ENCODE measurements around the gene CNOT2.
A peak's percentile ranks its signal among the peaks of the same experiment; 100 is the strongest.
"Not testable (repeated sequence)": the region's sequence is repeated elsewhere in the genome, so short reads cannot be mapped to it uniquely, and the experiment has no call there.

CNOT2 gene

DNA sequence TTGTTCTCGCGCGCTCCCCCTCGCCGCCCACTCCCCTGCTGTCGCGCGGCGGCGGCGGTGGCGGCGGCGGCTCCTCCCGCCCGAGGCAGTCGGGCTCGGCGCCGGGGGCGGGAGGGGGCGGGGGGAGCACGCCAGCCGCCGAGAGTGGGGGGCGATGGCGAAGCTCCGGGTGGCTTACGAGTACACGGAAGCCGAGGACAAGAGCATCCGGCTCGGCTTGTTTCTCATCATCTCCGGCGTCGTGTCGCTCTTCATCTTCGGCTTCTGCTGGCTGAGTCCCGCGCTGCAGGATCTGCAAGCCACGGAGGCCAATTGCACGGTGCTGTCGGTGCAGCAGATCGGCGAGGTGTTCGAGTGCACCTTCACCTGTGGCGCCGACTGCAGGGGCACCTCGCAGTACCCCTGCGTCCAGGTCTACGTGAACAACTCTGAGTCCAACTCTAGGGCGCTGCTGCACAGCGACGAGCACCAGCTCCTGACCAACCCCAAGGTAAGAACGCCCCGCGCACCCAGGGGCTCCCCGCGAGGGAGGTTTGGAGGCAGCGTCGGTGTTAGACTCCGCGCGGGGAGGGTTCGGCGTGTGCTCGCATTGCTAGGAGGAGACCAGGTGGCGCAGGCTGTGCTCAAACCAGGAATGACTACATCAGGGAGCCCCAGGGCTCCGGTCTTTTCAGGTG lies 123.5 kb downstream of the CNOT2 start:
- DNase-seq = peak; percentile 65 to 73

DNA sequence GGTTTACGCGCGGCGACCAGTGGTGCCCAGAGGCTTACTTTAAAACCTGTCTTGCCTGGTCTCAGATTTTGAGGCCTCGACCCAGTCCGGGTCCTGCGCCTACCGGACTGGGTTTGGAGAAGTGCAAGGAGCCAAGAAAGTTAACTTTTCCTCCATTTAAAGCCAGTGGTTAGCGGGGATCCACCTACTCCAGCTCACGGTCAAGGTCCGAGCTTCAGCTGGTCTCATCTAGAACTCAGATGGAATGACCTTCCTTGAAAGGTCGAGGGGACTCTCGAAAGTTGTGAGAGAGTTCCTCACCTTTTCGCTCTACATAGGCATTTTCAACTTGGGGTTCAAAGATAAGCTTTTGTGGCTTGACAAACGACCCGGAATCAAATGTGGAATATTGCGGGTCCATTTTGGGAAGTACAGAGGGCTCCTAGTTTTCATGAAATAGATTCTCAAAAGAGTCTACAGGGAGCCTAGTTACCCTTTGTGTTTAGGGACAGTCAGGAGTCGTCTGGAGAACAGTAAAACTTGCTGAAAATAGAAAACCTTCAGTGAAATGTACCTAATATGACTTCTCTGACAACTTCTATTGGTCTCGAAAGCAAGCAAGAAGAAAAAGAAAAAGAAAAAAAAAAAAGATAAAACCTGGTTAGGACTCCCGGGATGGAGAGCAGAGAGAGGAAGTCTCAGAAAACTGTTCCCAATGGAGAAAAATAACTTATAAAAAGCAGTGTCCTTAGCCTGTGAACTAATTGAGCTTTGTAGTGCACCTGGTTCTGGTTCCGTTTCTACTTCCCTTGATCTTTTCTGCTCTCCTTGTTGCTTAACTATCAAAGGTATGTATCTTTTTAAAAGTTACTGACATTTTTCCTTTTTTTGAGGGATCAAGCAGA lies 124.3 kb downstream of the CNOT2 start:
- no peak for DNase-seq

DNA sequence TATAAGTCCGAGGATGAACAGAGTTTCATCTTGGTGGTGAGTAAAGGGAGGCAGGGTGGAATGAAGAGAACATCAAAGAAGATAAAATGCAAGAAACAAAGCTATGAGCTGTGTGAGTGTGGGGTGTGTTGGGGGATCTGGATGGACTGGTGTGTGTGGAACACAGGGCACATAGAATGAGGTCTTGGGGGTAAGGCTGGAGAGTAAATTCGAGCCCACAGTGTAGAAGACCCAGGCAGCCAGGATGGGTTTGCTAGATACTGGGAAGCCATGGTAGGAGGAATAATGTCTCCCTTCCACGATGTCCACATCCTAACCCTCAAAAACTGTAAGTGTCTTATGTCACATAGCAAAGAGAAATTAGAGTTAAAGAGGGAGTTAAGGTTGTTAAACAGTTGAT lies 129.6 kb downstream of the CNOT2 start:
- DNase-seq = no peak

DNA sequence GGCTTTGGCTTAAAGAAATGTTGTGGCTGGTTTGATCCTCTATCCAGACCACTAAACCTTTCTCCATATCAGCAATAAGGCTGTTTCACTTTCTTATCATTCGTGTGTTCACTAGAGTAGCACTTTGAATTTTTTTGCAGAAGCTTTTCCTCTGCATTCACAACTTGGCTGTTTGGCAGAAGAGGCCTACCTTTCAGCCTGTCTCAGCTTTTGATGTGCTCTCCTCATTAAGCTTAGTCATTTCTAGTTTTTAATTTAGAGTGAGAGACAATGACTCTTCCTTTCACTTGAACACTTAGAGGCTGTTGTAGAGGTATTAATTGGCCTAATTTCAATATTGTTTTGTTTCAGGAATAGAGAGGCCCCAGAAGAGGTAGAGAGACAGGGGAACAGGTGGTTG lies 136.6 kb downstream of the CNOT2 start:
- no peak for DNase-seq

DNA sequence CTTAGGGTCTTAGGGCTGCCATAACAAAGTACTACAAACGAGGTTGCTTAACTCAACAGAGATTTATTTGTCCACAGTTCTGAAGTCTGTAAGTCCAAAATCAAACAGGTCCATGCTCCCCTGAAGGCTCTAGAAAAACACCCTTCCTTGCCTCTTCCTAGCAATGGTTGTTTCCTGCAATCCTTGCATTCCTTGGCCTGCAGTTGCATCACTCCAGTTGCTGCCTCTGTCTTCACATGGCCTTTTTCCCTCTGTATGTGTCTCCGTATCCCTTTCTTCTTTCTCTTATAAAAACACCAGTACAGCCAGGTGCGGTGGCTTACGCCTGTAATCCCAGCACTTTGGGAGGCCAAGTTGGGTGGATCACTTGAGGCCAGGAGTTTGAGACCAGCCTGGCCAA lies 140.3 kb downstream of the CNOT2 start:
- no peak for DNase-seq

DNA sequence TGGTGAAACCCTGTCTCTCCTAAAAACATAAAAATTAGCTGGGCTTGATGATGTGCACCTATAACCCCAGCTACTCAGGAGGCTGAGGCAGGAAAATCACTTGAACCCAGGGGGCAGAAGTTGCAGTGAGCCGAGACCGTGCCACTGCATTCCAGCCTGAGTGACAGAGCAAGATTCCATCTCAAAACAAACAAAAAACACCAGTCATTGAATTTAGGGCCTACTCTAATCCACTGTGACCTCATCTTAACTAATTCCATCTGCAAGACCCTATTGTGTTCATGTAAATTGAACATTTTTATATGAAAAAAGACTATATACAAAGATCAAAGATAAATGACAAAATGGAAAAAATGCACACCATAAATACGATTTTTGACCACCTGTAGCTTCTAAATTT lies 140.7 kb downstream of the CNOT2 start:
- no peak for DNase-seq

DNA sequence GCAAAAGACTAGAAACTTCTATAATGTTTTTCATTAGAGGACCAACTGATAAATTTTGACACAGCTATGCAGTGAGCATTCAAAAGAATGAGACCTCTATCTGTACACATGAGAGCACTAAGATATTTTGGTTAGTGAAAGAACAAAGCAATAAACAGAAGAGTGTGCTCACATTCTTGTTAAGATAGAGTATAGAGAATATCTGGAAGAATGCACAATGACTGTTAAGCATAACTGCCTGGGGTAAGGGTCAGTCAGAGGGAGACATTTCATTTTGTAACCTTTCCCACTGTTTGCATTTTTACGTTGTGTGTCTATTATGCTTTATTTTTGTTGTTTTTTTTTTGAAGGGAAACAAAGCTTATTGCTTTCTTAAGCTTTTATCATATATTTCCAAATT lies 143.5 kb downstream of the CNOT2 start:
- no peak for DNase-seq

DNA sequence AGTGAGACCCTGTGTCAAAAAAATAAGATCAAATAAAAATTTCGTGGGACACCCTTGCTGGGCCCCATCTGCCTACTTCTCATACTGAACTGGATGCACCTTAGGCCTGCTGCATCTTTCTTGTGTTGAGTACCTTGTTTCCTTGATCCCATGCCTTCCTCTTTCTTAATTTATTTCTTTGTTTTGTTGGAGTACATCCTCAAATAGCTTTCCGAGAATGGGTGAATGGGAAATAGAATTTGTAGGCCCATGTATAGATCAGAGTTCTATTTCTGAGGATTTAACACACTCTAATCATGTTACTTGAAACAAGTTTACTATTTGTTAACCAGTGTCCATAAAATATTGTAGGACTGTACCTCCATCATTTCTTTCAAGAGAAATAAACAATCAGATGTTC lies 146.4 kb downstream of the CNOT2 start:
- DNase-seq = no peak

DNA sequence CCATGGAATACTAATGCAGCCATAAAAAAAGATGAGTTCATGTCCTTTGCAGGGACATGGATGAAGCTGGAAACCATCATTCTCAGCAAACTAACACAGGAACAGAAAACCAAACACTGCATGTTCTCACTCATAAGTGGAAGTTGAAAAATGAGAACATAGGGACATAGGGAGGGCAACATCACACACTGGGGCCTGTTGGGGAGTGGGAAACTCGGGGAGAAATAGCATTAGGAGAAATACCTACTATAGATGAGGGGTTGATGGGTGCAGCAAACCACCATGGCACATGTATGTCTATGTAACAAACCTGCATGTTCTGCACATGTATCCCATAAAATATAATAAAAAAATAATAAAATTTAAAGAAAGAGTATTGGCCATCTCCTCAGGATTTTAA lies 149.4 kb downstream of the CNOT2 start:
- DNase-seq = not testable (repeated sequence)

DNA sequence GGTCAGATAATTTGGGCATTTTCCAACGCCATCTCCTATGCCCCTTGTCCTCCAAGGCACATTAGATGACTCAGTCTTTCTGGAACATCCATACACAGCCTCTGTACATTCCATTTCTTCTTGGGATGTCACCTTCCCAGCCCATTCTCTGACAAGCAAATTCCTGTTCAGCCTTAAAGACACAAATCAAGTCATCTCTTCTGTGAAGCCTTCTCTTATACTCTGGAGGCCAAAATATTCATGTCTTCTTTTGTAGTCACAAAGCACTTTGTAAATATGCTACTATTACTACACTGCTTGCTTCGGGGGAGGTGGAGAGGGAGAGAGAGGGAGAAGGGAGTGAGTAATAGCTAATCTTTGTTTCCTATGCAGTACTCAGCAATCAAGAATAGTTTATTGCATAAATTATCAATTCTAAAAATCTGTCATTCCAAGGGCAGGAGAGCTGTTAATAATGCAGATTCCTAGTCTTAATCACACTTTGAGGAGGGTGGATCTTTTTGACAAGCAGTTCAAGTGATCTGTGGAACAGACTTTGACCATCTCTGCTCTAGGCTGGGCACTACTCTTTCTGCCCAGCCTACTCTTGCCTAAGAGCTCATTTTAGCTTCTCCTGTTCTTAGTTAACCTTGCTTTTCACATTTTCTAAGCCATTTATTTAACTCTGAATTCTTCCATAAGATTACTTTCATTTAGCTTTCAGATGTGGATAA lies 150.7 kb downstream of the CNOT2 start:
- DNase-seq = no peak

DNA sequence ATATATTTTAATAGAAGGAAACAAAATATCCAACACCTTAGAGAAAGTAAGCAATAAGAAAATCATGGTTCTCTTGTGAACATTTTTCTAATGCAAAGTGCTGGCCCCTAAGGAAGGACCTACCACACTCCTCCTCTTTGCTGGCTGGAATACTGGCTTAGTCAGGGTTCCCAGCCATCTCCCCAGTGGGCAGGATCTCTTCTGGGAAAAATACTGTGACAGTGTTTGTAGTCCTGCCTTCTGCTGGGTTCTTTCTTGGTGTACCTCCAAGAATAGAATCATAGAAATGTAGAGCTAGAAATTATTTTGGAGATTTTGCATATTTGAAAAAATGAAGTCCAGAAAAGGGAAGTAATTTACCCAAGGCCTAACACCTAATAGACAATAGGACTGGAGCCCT lies 154.8 kb downstream of the CNOT2 start:
- DNase-seq = no peak

DNA sequence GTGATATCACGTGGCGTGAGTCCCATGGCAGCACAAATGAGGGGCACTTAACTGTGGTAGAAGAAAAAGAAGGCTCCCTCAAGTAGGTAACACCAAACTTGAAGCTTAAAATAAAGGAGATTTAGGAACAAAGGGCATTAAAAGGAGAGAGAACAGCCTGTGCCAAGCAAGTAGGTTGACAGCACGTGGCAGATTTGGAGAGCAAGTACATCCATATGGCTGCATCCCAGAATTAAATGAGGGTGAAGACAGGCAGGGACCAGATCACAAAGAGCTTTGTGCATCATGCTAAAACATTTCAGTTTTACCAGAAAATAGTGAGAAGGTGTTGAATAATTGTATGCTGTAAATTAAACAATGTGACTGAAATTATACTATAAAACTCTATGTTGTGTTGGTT lies 155.6 kb downstream of the CNOT2 start:
- no peak for DNase-seq

DNA sequence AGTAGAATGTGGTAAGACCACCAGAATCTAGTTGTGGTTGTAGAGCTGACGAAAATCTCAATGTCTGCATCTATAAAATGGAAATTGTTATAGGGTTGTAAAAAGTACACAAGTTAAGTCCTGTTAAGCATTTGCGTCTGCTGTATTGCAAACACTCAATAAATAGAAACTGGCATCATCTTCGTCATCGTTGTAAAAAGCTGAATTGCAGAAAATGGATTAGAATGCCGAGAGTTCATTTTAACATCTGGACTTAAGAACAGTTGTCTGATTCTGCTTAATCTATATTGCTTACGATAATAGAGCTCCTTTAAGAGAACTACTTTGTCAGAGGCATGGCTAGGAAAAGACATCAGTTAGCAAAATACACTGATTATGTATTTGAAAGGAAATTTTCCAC lies 156.1 kb downstream of the CNOT2 start:
- DNase-seq = no peak

DNA sequence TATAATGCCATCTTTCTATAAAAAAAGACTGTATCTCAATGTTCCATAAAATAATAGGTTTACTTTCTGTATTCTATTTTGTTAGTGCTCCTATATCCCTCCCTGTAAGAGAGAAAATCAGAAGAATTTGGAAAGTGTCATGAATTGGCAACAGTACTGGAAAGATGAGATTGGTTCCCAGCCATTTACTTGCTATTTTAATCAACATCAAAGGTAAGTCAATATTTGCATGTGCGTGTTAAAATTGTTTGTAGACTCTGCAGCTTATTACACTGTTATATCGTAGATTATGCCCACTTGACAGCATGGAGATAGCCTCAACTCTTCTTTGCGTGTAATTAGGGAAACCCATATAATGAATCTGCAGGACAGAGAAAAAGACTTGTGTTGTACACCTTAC lies 156.9 kb downstream of the CNOT2 start:
- peak in 1 of 2 experiments; percentile 58 for DNase-seq

DNA sequence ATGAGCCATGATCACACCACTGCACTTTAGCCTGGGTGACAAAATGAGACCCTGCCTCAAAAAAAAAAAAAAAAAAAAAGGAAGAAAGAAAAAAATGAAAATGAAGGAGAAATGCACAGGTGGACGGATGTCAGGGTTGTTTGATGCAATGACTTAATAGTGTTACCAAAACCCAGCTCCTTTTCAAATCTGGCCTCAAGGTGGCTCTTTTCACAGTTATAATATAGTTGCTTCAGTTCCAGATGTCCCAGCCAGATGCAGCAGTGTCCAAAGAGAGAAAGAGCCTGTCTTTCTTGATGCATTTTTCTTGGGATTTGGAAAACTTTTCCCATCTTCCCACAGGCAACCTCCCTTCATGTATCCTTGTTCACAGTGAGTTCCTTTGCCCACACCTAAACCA lies 159.4 kb downstream of the CNOT2 start:
- DNase-seq = no peak

DNA sequence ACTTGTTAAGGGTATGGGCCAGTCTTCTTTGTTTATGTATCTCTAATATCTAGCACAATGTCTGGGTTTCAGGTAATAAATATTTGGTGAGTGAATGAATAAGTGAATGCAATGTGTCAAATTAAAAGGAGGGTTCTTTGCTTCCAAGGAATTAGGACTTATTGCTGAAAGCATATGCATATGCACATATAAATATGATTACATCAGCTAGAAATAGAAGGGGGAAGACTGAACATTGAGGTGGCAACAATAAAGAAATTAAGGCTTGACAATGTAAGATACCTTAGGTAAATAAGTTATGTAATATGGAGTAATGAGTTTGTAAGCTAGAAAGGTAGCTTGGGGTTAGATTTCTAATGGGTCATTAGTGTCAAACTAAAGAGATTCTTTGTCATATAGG lies 160.6 kb downstream of the CNOT2 start:
- DNase-seq = no peak

Measured in NCI-H2081 (cell line).